OCI-LY7 (cell line): ENCODE results near the gene TRIM72. TPM values are rescaled to one million over a fixed set of nuclear protein-coding genes. Genes with fewer than 3 reads are reported as not detected.

ENCODE experiments used
- BruUV-seq: library from RNA; stranded (reverse); fragments of 400-500 nt; replicated peaks from 2 replicates; lab custom pipeline; 2021; lab: Mats Ljungman, UMichigan
- CTCF ChIA-PET: fragments of 300-600 bp; sonication (Branson Sonifier 250); formaldehyde crosslinking; loops from one replicate; lab custom pipeline; 2022; ENCODE audit warnings: antibody characterized with exemption; ENCODE audit not compliant: unreplicated experiment; lab: Charles Lee
- POLR2A ChIA-PET: fragments of 300-600 bp; sonication (Branson Sonifier 250); formaldehyde crosslinking; loops from one replicate; lab custom pipeline; 2022; ENCODE audit warnings: antibody characterized with exemption; lab: Charles Lee
- DNase-seq: peaks from one replicate; pipeline ENCODE4 v3.0.0-alpha.2; 2015; ENCODE audit warnings: low spot score
- H2AFZ ChIP-seq: fragments of 200-600 bp; sonication (generic), shearing (Covaris generic); 2 replicates; pipeline ENCODE4 v1.6.1; 2014; ENCODE audit warnings: mild to moderate bottlenecking, antibody characterized with exemption, low read length, moderate library complexity
- H3K27ac ChIP-seq: fragments of 200-600 bp; sonication (generic); 2 replicates; pipeline ENCODE4 v1.5.1; 2014; ENCODE audit warnings: mixed run types, low read depth, mild to moderate bottlenecking, moderate library complexity, low read length, inconsistent platforms; ENCODE audit not compliant: poor library complexity, severe bottlenecking
- H3K36me3 ChIP-seq: fragments of 200-600 bp; sonication (generic); 2 replicates; pipeline ENCODE4 v1.6.1; 2014; ENCODE audit warnings: mild to moderate bottlenecking, antibody characterized with exemption, low read length, moderate library complexity, mixed read lengths; ENCODE audit not compliant: insufficient read depth
- H3K4me1 ChIP-seq: fragments of 200-600 bp; sonication (generic); 2 replicates; pipeline ENCODE4 v1.5.1; 2014; ENCODE audit warnings: mild to moderate bottlenecking, low read length; ENCODE audit not compliant: insufficient read depth, poor library complexity, severe bottlenecking
- H3K4me2 ChIP-seq: fragments of 200-600 bp; sonication (generic); 2 replicates; pipeline ENCODE4 v1.6.1; 2014; ENCODE audit warnings: mild to moderate bottlenecking, low read length
- H3K4me3 ChIP-seq: fragments of 200-600 bp; sonication (generic); 2 replicates; pipeline ENCODE4 v1.5.1; 2014; ENCODE audit warnings: mild to moderate bottlenecking, low read depth, low read length; ENCODE audit not compliant: poor library complexity, severe bottlenecking
- H3K79me2 ChIP-seq: fragments of 200-600 bp; sonication (generic); 2 replicates; pipeline ENCODE4 v1.6.1; 2016; ENCODE audit warnings: low read depth, mild to moderate bottlenecking, low read length, moderate library complexity, mixed read lengths; ENCODE audit not compliant: insufficient read depth
- H3K9me2 ChIP-seq: fragments of 200-600 bp; sonication (generic); 2 replicates; pipeline ENCODE4 v1.6.1; 2016; ENCODE audit warnings: mild to moderate bottlenecking, low read length, mixed read lengths; ENCODE audit not compliant: insufficient read depth
- H3K9me3 ChIP-seq: fragments of 200-600 bp; sonication (generic); 2 replicates; pipeline ENCODE4 v1.6.1; 2014; ENCODE audit warnings: mild to moderate bottlenecking, mixed run types, low read length, mixed read lengths
- H4K20me1 ChIP-seq: fragments of 200-600 bp; sonication (generic); 2 replicates; pipeline ENCODE4 v1.6.1; 2014; ENCODE audit warnings: mild to moderate bottlenecking, antibody characterized with exemption, low read length, moderate library complexity, mixed read lengths; ENCODE audit not compliant: insufficient read depth
- CTCF ChIP-seq: fragments of 200-600 bp; sonication (generic); conservative IDR thresholded peaks from 2 replicates; pipeline ENCODE4 v1.5.1; 2014; ENCODE audit warnings: mild to moderate bottlenecking, antibody characterized with exemption, low read length, moderate library complexity, mixed read lengths
- EZH2phosphoT487 ChIP-seq: fragments of 200-600 bp; sonication (generic); IDR thresholded peaks from 2 replicates; pipeline ENCODE4 v1.6.1; 2018; ENCODE audit warnings: low read depth, borderline replicate concordance, mild to moderate bottlenecking, mixed run types, antibody characterized with exemption, low read length, moderate library complexity, mixed read lengths
- intact Hi-C: fragments of 100-400 bp; cut with micrococcal nuclease; formaldehyde crosslinking; loops from one replicate; pipeline ENCODE4 v1.10.0; 2022; ENCODE audit not compliant: unreplicated experiment
- total RNA-seq, 2 experiments: library from RNA; depleted of rRNA in 1 of 2; stranded (reverse); fragments of >200 nt in 1 of 2; shearing (Covaris generic) in 1 of 2; gene quantifications; 2 replicates each; pipeline ENCODE4 v1.2.3, GENCODE V29; 2014 to 2022

The TRIM72 gene
- total RNA-seq, 2 experiments from 2014 or later: 0.13 to 1.1 TPM

GRCh38 chr16:31190061-31190460 is 23.9 kb upstream of the TRIM72 start:
- Histone ChIP-seq H3K36me3 (peaks cover 100% of the 10 kb centered on the region), H3K9me3 (no peaks in the 10 kb centered on the region), H3K27ac (no peak overlapping the region), H3K79me2 (peaks cover 50% of the 10 kb centered on the region), H3K4me1 (no peaks in the 10 kb centered on the region), H3K4me3 (no peak overlapping the region), H2AFZ (no peak overlapping the region), H4K20me1 (peaks cover 52% of the 10 kb centered on the region), H3K4me2 (no peak overlapping the region), H3K9me2 (no peaks in the 10 kb centered on the region)
- BruUV-seq: no TSS peak
- ChIA-PET POLR2A (interaction anchor here (0.5 to 1.2 kb wide), 2 partner anchors 11 to 68 kb away, joined by 3 read pairs; no protein-coding TSS in a partner anchor), CTCF (no interaction called here)
- intact Hi-C loops: no loop called here
- DNase-seq: no peak
- TF ChIP-seq CTCF: no peak
- no peak for TF ChIP-seq EZH2phosphoT487

- H3K9me3 ChIP-seq: no peaks in the 10 kb centered on the region
- peaks cover 100% of the 10 kb centered on the region for H3K36me3 ChIP-seq
- intact Hi-C loops: no loop called here
- POLR2A ChIA-PET: no interaction called here
- BruUV-seq: no TSS peak
- H3K9me2 ChIP-seq: no peaks in the 10 kb centered on the region
- CTCF ChIA-PET: no interaction called here
- H2AFZ ChIP-seq: no peak overlapping the region
- peaks cover 43% of the 10 kb centered on the region for H4K20me1 ChIP-seq
- no peak overlapping the region for H3K4me2 ChIP-seq
- no peak for DNase-seq
- peaks cover 42% of the 10 kb centered on the region for H3K79me2 ChIP-seq
- TF ChIP-seq CTCF (no peak), EZH2phosphoT487 (no peak)
- H3K27ac ChIP-seq: no peak overlapping the region
- no peak overlapping the region for H3K4me3 ChIP-seq
- H3K4me1 ChIP-seq: no peaks in the 10 kb centered on the region
Observed at GRCh38 chr16:31190818-31191444, 23.0 kb upstream of the TRIM72 start.

DNA sequence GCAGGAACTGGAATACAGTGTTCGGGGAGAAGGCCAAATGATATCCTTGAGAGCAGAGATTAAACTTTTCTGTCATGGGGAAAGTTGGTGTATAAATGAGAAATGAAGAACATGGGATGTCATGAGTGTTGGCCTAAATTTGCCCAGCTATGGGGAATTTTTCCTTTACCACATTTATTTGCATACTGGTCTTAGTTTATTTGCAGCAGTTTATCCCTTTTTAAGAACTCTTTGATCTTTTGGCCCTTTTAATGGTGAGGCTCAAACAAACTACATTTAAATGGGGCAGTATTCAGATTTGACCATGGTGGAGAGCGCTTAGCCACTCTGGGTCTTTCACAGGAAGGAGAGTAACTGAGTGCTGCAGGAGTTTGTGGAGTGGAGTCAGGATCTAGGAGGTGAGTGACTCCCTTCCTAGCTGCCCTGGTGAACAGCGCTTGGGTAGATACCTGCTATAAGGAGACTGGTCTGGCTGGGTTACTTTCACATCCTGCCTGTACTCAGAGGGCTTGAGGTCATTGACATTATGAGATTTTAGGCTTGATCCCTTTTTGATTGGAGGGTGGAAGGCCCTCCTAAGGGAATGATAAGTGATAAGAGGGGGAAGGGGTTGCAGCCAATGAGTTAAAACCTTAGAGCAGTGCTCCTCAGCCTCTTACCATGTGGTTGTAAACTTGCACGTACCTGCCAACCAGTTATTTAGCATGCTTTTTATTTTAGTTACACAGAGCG is 22.1 kb upstream of the TRIM72 start:
- CTCF ChIA-PET: no interaction called here

More for the DNA sequence above, 22.1 kb upstream of the TRIM72 start:
- Histone ChIP-seq H2AFZ (no peak overlapping the region), H3K9me3 (no peaks in the 10 kb centered on the region), H3K4me2 (no peak overlapping the region), H3K9me2 (no peaks in the 10 kb centered on the region), H3K4me1 (no peaks in the 10 kb centered on the region), H3K79me2 (peaks cover 32% of the 10 kb centered on the region), H3K27ac (no peak overlapping the region), H4K20me1 (peaks cover 36% of the 10 kb centered on the region), H3K4me3 (no peak overlapping the region), H3K36me3 (peaks cover 100% of the 10 kb centered on the region)
- no peak for TF ChIP-seq EZH2phosphoT487
- TF ChIP-seq CTCF: no peak
- POLR2A ChIA-PET: no interaction called here
- intact Hi-C loops: no loop called here
- no TSS peak for BruUV-seq
- DNase-seq: no peak
